Endothelial cell of umbilical vein (primary cell): Measurements from ENCODE around the gene EPAS1. TPM values are rescaled to one million over a fixed set of nuclear protein-coding genes. Genes with fewer than 3 reads are reported as not detected.

Experiments
- BruUV-seq: library from RNA; stranded (reverse); fragments of 400-500 nt; replicated peaks from 2 replicates; lab custom pipeline; 2021; lab: Mats Ljungman, UMichigan
- CTCF ChIA-PET: fragments of 300-600, 350-600 bp; sonication (Branson Sonifier 250); formaldehyde crosslinking; loops from one replicate; lab custom pipeline; 2021; ENCODE audit warnings: antibody characterized with exemption, inconsistent platforms; lab: Charles Lee
- POLR2A ChIA-PET: fragments of 300-600, 350-600 bp; sonication (Branson Sonifier 250); formaldehyde crosslinking; loops from one replicate; lab custom pipeline; 2021; ENCODE audit warnings: antibody characterized with exemption, inconsistent platforms; lab: Charles Lee
- DNase-seq: peaks from one replicate; pipeline ENCODE4 v3.0.0-alpha.2; 2011; ENCODE audit warnings: low read depth, low spot score
- FAIRE-seq: peaks from 2 replicates; lab custom pipeline; 2011; peaks lifted over from hg19 to GRCh38; lab: Jason Lieb, UNC
- H2AFZ ChIP-seq: 2 replicates; pipeline ENCODE4 v1.6.0; 2012; ENCODE audit warnings: low read depth, low read length, control low read depth, inconsistent platforms
- H3K27ac ChIP-seq: 2 replicates; pipeline ENCODE4 v1.5.1; 2011; ENCODE audit warnings: low read depth, mild to moderate bottlenecking, control low read depth, low read length, moderate library complexity; ENCODE audit not compliant: insufficient read depth
- H3K27me3 ChIP-seq, 2 experiments: 2 replicates each; pipeline versions ENCODE4 v1.6.0 to v1.6.1; 2011; ENCODE audit warnings: low read length in 2 of 2, mixed read lengths in 1 of 2; ENCODE audit not compliant: control insufficient read depth in 2 of 2, insufficient read depth in 2 of 2
- H3K36me3 ChIP-seq, 2 experiments: 2 replicates in 1 of 2; 3 replicates in 1 of 2; pipeline ENCODE4 v1.5.1; 2011; ENCODE audit warnings: low read length in 2 of 2, mild to moderate bottlenecking in 1 of 2, moderate library complexity in 1 of 2; ENCODE audit not compliant: control insufficient read depth in 2 of 2, insufficient read depth in 2 of 2; ENCODE audit errors: extremely low read depth in 1 of 2
- H3K4me1 ChIP-seq: 3 replicates; pipeline ENCODE4 v1.5.1; 2011; ENCODE audit warnings: mild to moderate bottlenecking, low read length; ENCODE audit not compliant: control insufficient read depth, insufficient read depth; ENCODE audit errors: extremely low read depth
- H3K4me2 ChIP-seq: 2 replicates; pipeline ENCODE4 v1.6.1; 2011; ENCODE audit warnings: low read length, control low read depth, mixed read lengths; ENCODE audit not compliant: insufficient read depth
- H3K4me3 ChIP-seq, 3 experiments: fragments of 200-600 bp in 1 of 3; sonication (generic), shearing (Covaris generic) in 1 of 3; replicated peaks in 1 of 3; 2 replicates each; pipeline ENCODE4 v1.5.1; 2011 to 2016; ENCODE audit warnings: control low read depth in 3 of 3, low read length in 3 of 3, mild to moderate bottlenecking in 2 of 3, inconsistent platforms in 1 of 3, low read depth in 1 of 3, moderate library complexity in 1 of 3; ENCODE audit not compliant: insufficient read depth in 1 of 3
- H3K79me2 ChIP-seq: 2 replicates; pipeline ENCODE4 v1.6.0; 2012; ENCODE audit warnings: low read length, inconsistent platforms; ENCODE audit not compliant: control insufficient read depth, insufficient read depth
- H3K9ac ChIP-seq: replicated peaks from 2 replicates; pipeline ENCODE3; 2011; ENCODE audit warnings: low read length, control low read depth; ENCODE audit not compliant: insufficient read depth; ENCODE audit errors: extremely low read depth
- H3K9me1 ChIP-seq: replicated peaks from 3 replicates; pipeline ENCODE4 v1.6.0; 2011; ENCODE audit warnings: mild to moderate bottlenecking, low read length; ENCODE audit not compliant: control insufficient read depth, insufficient read depth; ENCODE audit errors: extremely low read depth
- H3K9me3 ChIP-seq: replicated peaks from 2 replicates; pipeline ENCODE4 v1.5.1; 2012; ENCODE audit warnings: low read length, inconsistent platforms; ENCODE audit not compliant: control insufficient read depth, insufficient read depth
- H4K20me1 ChIP-seq: replicated peaks from 2 replicates; pipeline ENCODE3; 2011; ENCODE audit warnings: mild to moderate bottlenecking, low read length; ENCODE audit not compliant: control insufficient read depth, insufficient read depth; ENCODE audit errors: extremely low read depth
- CTCF ChIP-seq, 2 donors: IDR thresholded peaks; 1 replicate in 1 of 2; 2 replicates in 1 of 2; pipeline ENCODE4 v1.5.1; 2011; ENCODE audit warnings: low read length in 2 of 2, mild to moderate bottlenecking in 2 of 2, moderate library complexity in 2 of 2, control low read depth in 1 of 2, inconsistent platforms in 1 of 2, low read depth in 1 of 2; ENCODE audit not compliant: insufficient read depth in 1 of 2; ENCODE audit errors: extremely low read depth in 1 of 2
- GATA2 ChIP-seq: IDR thresholded peaks from 2 replicates; pipeline ENCODE4 v1.7.0; 2011; ENCODE audit warnings: low read depth, mild to moderate bottlenecking, moderate library complexity, mixed read lengths, low read length; ENCODE audit not compliant: insufficient read length, insufficient read depth
- JUN ChIP-seq: IDR thresholded peaks from 2 replicates; pipeline ENCODE4 v1.6.1; 2011; ENCODE audit warnings: borderline replicate concordance, low read depth; ENCODE audit not compliant: insufficient read length, insufficient read depth
- MAX ChIP-seq: IDR thresholded peaks from 2 replicates; pipeline ENCODE4 v1.6.1; 2011; ENCODE audit not compliant: insufficient read depth, insufficient read length
- POLR2AphosphoS5 ChIP-seq: IDR thresholded peaks from 2 replicates; pipeline ENCODE4 v1.6.1; 2012; ENCODE audit warnings: low read depth, mild to moderate bottlenecking, control low read depth, low read length, moderate library complexity; ENCODE audit not compliant: insufficient read depth
- dilution Hi-C: fragments of 300-500 bp; cut with MboI; formaldehyde crosslinking; loops from one replicate; pipeline ENCODE4 v1.15.0; 2019; ENCODE audit warnings: low sequenced_read_pairs; ENCODE audit not compliant: extremely low pct_ligation_motif_present
- intact Hi-C: fragments of 100-400 bp; cut with micrococcal nuclease; formaldehyde crosslinking; loops from one replicate; pipeline ENCODE4 v1.10.0; 2022
- polyA plus RNA-seq, 4 experiments: library from polyadenylated mRNA; depleted of rRNA in 3 of 4; stranded (reverse) in 3 of 4; unstranded in 1 of 4; fragments of >200 nt; gene quantifications; 2 replicates each; pipeline versions ENCODE4 v1.2.1 to v1.2.3, GENCODE V29; 2011 to 2012; ENCODE audit warnings: missing spikeins in 1 of 4
- total RNA-seq: library from RNA; stranded (reverse); gene quantifications from 2 replicates; pipeline ENCODE4 v1.2.3, GENCODE V29; 2021

Gene EPAS1
- total and polyA plus RNA-seq, 2 donors (not counting 3 experiments of a cell fraction or from before 2014, with no cell fraction given) = 229 to 374 TPM

- FAIRE-seq (peak; percentile 37), DNase-seq (no peak)
- no peak overlapping the region for H3K9ac ChIP-seq
- intact Hi-C loops = no loop called here
- H3K79me2 ChIP-seq = no peaks in the 10 kb centered on the region
- dilution Hi-C loops = no loop called here
- peak overlapping the region; percentile 59 for H3K4me2 ChIP-seq
- H3K4me1 ChIP-seq = peaks cover 80% of the 10 kb centered on the region
- H2AFZ ChIP-seq = peak overlapping the region; percentile 2
- H3K27me3 ChIP-seq = no peaks in the 10 kb centered on the region
- TF ChIP-seq GATA2 (peak; percentile 75), POLR2AphosphoS5 (no peak), JUN (peak; percentile 51), MAX (no peak), CTCF (IDR thresholded peaks at IDR 0.05; ENCODE audit: extremely low read depth in 1 of 2, insufficient read depth in 1 of 2, low read depth in 1 of 2, low read length in 2 of 2) (no peak)
- no peaks in the 10 kb centered on the region for H3K36me3 ChIP-seq
- H3K9me3 ChIP-seq = no peaks in the 10 kb centered on the region
- no peak overlapping the region for H3K4me3 ChIP-seq
- H3K27ac ChIP-seq = peak overlapping the region; percentile 41
- no peaks in the 10 kb centered on the region for H3K9me1 ChIP-seq
- ChIA-PET POLR2A (interaction anchor here (0.8 to 2.9 kb wide), 2 partner anchors 13 to 27 kb away, joined by 3 to 10 read pairs; partner anchors contain the start of gene EPAS1), CTCF (interaction anchor here (0.8 to 1.8 kb wide), 7 partner anchors 10 to 277 kb away, joined by 3 to 10 read pairs (median 4); partner anchors contain the start of gene EPAS1)
- no TSS peak for BruUV-seq
- H4K20me1 ChIP-seq = no peaks in the 10 kb centered on the region
Observed at GRCh38 chr2:46270384-46270783, 26.8 kb upstream of the EPAS1 start.
